Astrocyte of the cerebellum (primary cell): ENCODE results near the gene NR0B1.

ENCODE experiments used
- DNase-seq: peaks from one replicate; pipeline ENCODE4 v3.0.0-alpha.2; 2011; ENCODE audit warnings: low read depth
- H3K4me3 ChIP-seq: 2 replicates; pipeline ENCODE4 v1.5.1; 2011; ENCODE audit warnings: mild to moderate bottlenecking, low read depth, low read length, moderate library complexity
- CTCF ChIP-seq: IDR thresholded peaks from 2 replicates; pipeline ENCODE4 v1.5.1; 2012; ENCODE audit warnings: low read length, low read depth, moderate library complexity, mild to moderate bottlenecking; ENCODE audit errors: missing control alignments
- in situ Hi-C: cut with HindIII; loops from 2 replicates; pipeline ENCODE4 v1.10.0; 2017; ENCODE audit warnings: low sequenced_read_pairs

Gene NR0B1

GRCh38 chrX:30302956-30303355 lies 6.2 kb downstream of the NR0B1 start:
- in situ Hi-C loops = no loop called here
- H3K4me3 ChIP-seq = no peak overlapping the region
- no peak for TF ChIP-seq CTCF
- no peak for DNase-seq

GRCh38 chrX:30301963-30302362 lies 7.2 kb downstream of the NR0B1 start:
- H3K4me3 ChIP-seq = no peak overlapping the region
- no peak for TF ChIP-seq CTCF
- no peak for DNase-seq
- in situ Hi-C loops = no loop called here

GRCh38 chrX:30301208-30301607 lies 8.0 kb downstream of the NR0B1 start:
- in situ Hi-C loops = no loop called here
- no peak overlapping the region for H3K4me3 ChIP-seq
- no peak for DNase-seq
- no peak for TF ChIP-seq CTCF

GRCh38 chrX:30296408-30297254 lies 12.6 kb downstream of the NR0B1 start:
- DNase-seq = no peak
- no peak overlapping the region for H3K4me3 ChIP-seq
- TF ChIP-seq CTCF = no peak
- in situ Hi-C loops = no loop called here

- DNase-seq = peak; percentile 74
- in situ Hi-C loops = no loop called here
Observed at GRCh38 chrX:30283456-30284200, 25.6 kb downstream of the NR0B1 start.

GRCh38 chrX:30282527-30282926 lies 26.7 kb downstream of the NR0B1 start:
- in situ Hi-C loops = no loop called here
- DNase-seq = no peak
- no peak for TF ChIP-seq CTCF

More at GRCh38 chrX:30283456-30284200, 25.6 kb downstream of the NR0B1 start:
- TF ChIP-seq CTCF = no peak
- H3K4me3 ChIP-seq = no peak overlapping the region

More at GRCh38 chrX:30282527-30282926, 26.7 kb downstream of the NR0B1 start:
- no peak overlapping the region for H3K4me3 ChIP-seq
